PFSK-1 (cell line): Measurements from ENCODE around the gene ACTN4.

ENCODE experiments used
- FOXP2 ChIP-seq: optimal IDR thresholded peaks from 2 replicates; pipeline ENCODE3; 2011; ENCODE audit warnings: borderline replicate concordance, control low read depth, inconsistent platforms; ENCODE audit not compliant: insufficient read depth; ENCODE audit errors: extremely low read length, extremely low read depth
- POLR2AphosphoS5 ChIP-seq: IDR thresholded peaks from 2 replicates; pipeline ENCODE4 v1.6.1; 2012; ENCODE audit warnings: low read depth, mild to moderate bottlenecking, control low read depth, low read length, moderate library complexity
- SIN3A ChIP-seq: IDR thresholded peaks from 2 replicates; pipeline ENCODE4 v1.6.1; 2012; ENCODE audit warnings: mild to moderate bottlenecking, low read length, moderate library complexity, borderline replicate concordance; ENCODE audit not compliant: insufficient read depth

DNA sequence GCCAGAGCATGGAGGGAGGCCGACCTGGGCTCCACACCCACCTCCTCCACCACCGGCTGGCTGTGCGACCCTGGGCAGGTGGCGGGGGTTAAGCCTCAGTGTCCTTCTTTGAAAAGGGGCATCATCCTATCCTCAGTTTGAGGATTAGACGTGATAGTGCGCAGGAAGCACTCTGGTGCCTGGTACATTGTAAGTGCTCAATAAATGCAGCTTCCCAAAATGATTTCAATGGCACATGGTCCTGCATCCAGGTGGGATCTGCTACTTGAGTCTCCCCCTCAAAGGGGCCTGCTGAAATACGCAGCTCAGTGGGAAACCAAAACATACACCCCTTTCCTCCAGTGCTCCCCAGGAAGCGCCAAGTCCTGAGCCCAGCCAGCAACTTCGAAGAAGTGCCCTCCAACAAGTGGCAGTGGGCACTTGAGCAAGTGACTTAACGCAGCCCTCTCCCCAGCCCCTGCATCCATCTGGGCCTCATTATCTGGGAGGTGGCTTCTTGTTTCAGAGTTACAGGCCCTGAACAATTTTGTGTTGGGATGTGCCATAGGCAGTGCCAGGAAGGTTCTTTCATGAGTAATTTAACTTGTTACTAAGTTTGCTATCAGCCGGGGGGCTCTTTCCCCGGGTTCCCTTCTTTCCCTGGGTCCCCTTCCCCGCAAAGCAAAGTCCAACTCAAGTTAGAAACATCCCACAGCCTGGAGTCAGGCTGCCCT, 17.9 kb downstream of the ACTN4 start:
- TF ChIP-seq POLR2AphosphoS5 (no peak), SIN3A (no peak), FOXP2 (no peak)
